Prostate gland (tissue), 2 donors: ENCODE data around the gene PLP2. TPM values are rescaled to one million over a fixed set of nuclear protein-coding genes. Genes with fewer than 3 reads are reported as not detected.

ENCODE experiments used
- DNase-seq: peaks from one replicate; pipeline ENCODE4 v3.0.0-alpha.2; 2019; ENCODE audit warnings: low spot score
- H3K27ac ChIP-seq, 2 donors: fragments of 200-600 bp; sonication (generic); 2 replicates each; pipeline ENCODE4 v1.5.1; 2017 to 2019
- H3K27me3 ChIP-seq: fragments of 200-600 bp; sonication (generic); replicated peaks from 2 replicates; pipeline ENCODE4 v1.5.1; 2019; ENCODE audit not compliant: insufficient read depth
- H3K36me3 ChIP-seq, 2 donors: fragments of 200-600 bp; sonication (generic); 1 replicate in 1 of 2; 2 replicates in 1 of 2; pipeline versions ENCODE4 v1.5.1 to v1.8.1; 2017 to 2019
- H3K4me1 ChIP-seq: fragments of 200-600 bp; sonication (generic); replicated peaks from 2 replicates; pipeline ENCODE4 v1.5.1; 2019
- H3K4me3 ChIP-seq, 2 donors: fragments of 200-600 bp; sonication (generic); 2 replicates each; pipeline ENCODE4 v1.5.1; 2017 to 2019
- H3K9me3 ChIP-seq: fragments of 200-600 bp; sonication (generic); 2 replicates; pipeline ENCODE4 v1.5.1; 2017
- CTCF ChIP-seq, 4 experiments: fragments of 200-600 bp in 2 of 4; fragments of 450-650 bp in 2 of 4; sonication (generic) in 2 of 4; IDR thresholded peaks; 1 replicate in 3 of 4; 2 replicates in 1 of 4; pipeline ENCODE4 v1.5.1; 2016 to 2019; ENCODE audit warnings: antibody characterized with exemption in 4 of 4, mild to moderate bottlenecking in 2 of 4, moderate library complexity in 2 of 4
- POLR2A ChIP-seq: fragments of 450-650 bp; IDR thresholded peaks from one replicate; pipeline ENCODE4 v1.6.1; 2016; ENCODE audit warnings: antibody characterized with exemption, mild to moderate bottlenecking
- POLR2AphosphoS5 ChIP-seq: sonication (generic); formaldehyde crosslinking; IDR thresholded peaks from one replicate; pipeline ENCODE4 v1.6.1; 2017; ENCODE audit warnings: antibody characterized with exemption
- WGBS: methylation state at CpG from one replicate; pipeline ENCODE4 v1.1.5; 2018; 5-methylcytosine and 5-hydroxymethylcytosine counted together
- intact Hi-C: fragments of 100-400 bp; cut with DNase I; formaldehyde crosslinking; loops from one replicate; pipeline ENCODE4 v1.14.2; 2022
- total RNA-seq, 2 donors: library from RNA; depleted of rRNA; stranded (reverse); fragments of >200 nt; gene quantifications; one replicate each; pipeline ENCODE4 v1.1.0, GENCODE V29; 2016

PLP2 gene
- total RNA-seq, 2 donors from 2014 or later, result 24.3 to 34.7 TPM

- Histone ChIP-seq H3K4me3 (no peak overlapping the region), H3K4me1 (no peaks in the 10 kb centered on the region), H3K27ac (no peak overlapping the region), H3K9me3 (no peaks in the 10 kb centered on the region), H3K27me3 (no peaks in the 10 kb centered on the region), H3K36me3 (no peaks in the 10 kb centered on the region)
- no peak for TF ChIP-seq CTCF (IDR thresholded peaks at IDR 0.05)
- no peak for DNase-seq
- intact Hi-C loops, result no loop called here
- 83% methylated on average over 10 of the region's 13 CpGs for WGBS
Observed at GRCh38 chrX:49205443-49205842, 33.7 kb downstream of the PLP2 start.

- no peaks in the 10 kb centered on the region for H3K36me3 ChIP-seq
- TF ChIP-seq POLR2A, result no peak
- TF ChIP-seq CTCF (IDR thresholded peaks at IDR 0.05), result no peak
- TF ChIP-seq POLR2AphosphoS5, result no peak
- H3K4me1 ChIP-seq, result no peaks in the 10 kb centered on the region
- no peak for DNase-seq
- WGBS, result 71% methylated on average over 2 of the region's 8 CpGs
- no peak overlapping the region for H3K27ac ChIP-seq
- H3K9me3 ChIP-seq, result no peaks in the 10 kb centered on the region
- H3K27me3 ChIP-seq, result no peaks in the 10 kb centered on the region
- no peak overlapping the region for H3K4me3 ChIP-seq
- intact Hi-C loops, result no loop called here
Observed at GRCh38 chrX:49206543-49206942, 34.8 kb downstream of the PLP2 start.

- 89% methylated on average over 5 of the region's 5 CpGs for WGBS
- H3K4me1 ChIP-seq, result no peaks in the 10 kb centered on the region
- DNase-seq, result no peak
- TF ChIP-seq POLR2A, result no peak
- no peak for TF ChIP-seq POLR2AphosphoS5
- no peak for TF ChIP-seq CTCF (IDR thresholded peaks at IDR 0.05)
- H3K4me3 ChIP-seq, result no peak overlapping the region
- H3K36me3 ChIP-seq, result no peaks in the 10 kb centered on the region
- no peaks in the 10 kb centered on the region for H3K9me3 ChIP-seq
- intact Hi-C loops, result no loop called here
- no peaks in the 10 kb centered on the region for H3K27me3 ChIP-seq
- H3K27ac ChIP-seq, result no peak overlapping the region
Observed at GRCh38 chrX:49208399-49208798, 36.7 kb downstream of the PLP2 start.

GRCh38 chrX:49209434-49210251 is 37.9 kb downstream of the PLP2 start:
- no peaks in the 10 kb centered on the region for H3K9me3 ChIP-seq
- H3K4me3 ChIP-seq, result no peak overlapping the region
- H3K27ac ChIP-seq, result no peak overlapping the region
- intact Hi-C loops, result no loop called here
- H3K27me3 ChIP-seq, result no peaks in the 10 kb centered on the region
- no peak for DNase-seq
- TF ChIP-seq POLR2A (no peak), POLR2AphosphoS5 (no peak), CTCF (IDR thresholded peaks at IDR 0.05) (no peak)
- no peaks in the 10 kb centered on the region for H3K4me1 ChIP-seq
- 32% methylated on average over 20 of the region's 28 CpGs for whole genome bisulfite sequencing
- no peaks in the 10 kb centered on the region for H3K36me3 ChIP-seq

- Histone ChIP-seq H3K36me3 (no peaks in the 10 kb centered on the region), H3K9me3 (no peaks in the 10 kb centered on the region), H3K4me3 (no peak overlapping the region), H3K27ac (no peak overlapping the region), H3K4me1 (no peaks in the 10 kb centered on the region), H3K27me3 (no peaks in the 10 kb centered on the region)
- intact Hi-C loops, result no loop called here
- DNase-seq, result no peak
- 88% methylated on average over 6 of the region's 8 CpGs for WGBS
- no peak for TF ChIP-seq POLR2A
- no peak for TF ChIP-seq CTCF (IDR thresholded peaks at IDR 0.05)
- TF ChIP-seq POLR2AphosphoS5, result no peak
Observed at GRCh38 chrX:49210406-49210805, 38.7 kb downstream of the PLP2 start.
